ENCODE results near the gene AMFR.

- TF ChIP-seq CTCF (IDR thresholded peaks at IDR 0.05) (no peak), POLR2A (IDR thresholded peaks at IDR 0.05) (no peak)
These were observed 59.8 kb downstream of the AMFR start for GRCh38 chr16:56365552-56365951.

All from stomach (tissue), 4 donors.